Measurements from ENCODE around the gene MDGA2.
"Not testable (repeated sequence)": the region's sequence is repeated elsewhere in the genome, so short reads cannot be mapped to it uniquely, and the experiment has no call there.

Gene MDGA2

DNA sequence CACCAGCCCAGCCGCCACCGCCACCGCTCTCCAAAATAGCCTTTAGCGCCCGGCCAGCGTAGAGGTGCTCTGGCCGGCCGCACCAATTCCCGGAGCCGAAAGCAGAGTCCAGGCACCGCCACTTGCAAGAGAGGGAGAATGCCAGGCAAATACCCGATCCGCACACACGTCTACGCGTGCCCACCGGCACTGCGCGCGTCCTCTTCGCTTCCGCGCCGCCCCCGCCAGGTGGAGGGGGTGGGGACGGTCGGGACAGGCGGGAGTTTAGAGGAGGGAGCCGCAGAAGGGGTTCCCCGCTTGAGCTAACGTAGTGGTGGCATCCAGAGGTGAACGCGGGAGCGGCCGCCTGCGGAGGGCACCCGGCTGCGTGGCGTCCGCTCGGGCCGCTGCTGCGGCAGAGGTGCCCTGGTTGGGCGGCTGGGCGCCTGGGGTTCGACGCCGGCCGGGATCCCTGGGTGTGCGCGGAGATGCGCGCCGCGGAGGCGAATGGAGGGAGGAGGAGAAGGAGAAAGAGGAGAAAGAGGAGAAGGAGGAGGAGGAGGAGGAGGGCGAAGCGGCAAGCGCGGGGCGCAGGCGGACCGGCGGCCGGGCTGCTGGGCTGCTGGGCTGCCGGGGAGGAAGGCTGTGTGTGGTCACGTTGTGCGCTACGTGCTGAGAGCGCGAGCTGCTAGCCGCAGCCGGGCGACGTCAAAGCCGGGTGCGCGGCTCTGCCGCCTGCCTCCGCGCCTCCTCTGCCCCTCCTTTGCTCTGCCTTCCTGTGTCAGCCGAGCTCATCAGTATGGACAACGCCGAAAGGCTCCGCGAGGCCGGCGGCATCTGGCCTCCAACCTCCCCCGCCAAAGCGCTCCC lies at the start of gene MDGA2:
Gene MDGA2, minus strand, starts transcription at position 140 of the 849 bp plus-strand sequence.
- no peak for DNase-seq

DNA sequence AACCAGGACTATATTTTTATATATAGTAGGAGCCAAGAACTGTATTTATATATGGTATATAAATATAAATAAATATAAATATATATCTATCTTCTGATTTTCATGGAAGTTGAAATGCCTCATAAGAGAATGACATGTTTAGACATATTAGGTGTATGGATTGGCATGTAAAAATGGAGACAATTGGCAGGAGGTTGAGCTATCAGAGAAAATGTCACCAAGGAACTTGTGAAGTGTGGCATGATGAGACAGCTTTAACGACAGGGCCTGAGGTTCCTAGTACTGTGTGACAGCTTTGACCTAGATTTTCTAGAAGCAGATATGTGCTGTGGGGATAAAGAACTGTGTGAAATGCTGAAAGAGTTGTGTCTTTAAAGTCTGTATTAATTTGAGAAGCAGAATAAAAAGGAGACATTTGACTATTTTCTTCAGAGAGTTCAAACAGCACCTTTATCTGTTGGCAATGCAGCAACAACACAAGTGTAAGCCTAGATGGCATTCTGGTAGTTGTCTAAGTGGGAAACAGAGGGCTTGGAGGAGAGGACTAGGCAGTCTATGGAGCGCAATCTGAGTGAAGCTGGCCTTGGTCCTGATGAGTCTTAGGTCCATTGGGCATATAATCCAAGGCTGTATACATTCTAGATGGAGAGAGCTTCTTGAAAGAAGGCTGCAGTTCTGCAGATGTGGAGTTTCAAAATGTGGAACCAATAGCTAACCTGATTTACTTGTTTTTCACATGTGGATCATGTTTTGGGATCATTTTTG lies 47.7 kb upstream of the MDGA2 start:
- no peak for DNase-seq

DNA sequence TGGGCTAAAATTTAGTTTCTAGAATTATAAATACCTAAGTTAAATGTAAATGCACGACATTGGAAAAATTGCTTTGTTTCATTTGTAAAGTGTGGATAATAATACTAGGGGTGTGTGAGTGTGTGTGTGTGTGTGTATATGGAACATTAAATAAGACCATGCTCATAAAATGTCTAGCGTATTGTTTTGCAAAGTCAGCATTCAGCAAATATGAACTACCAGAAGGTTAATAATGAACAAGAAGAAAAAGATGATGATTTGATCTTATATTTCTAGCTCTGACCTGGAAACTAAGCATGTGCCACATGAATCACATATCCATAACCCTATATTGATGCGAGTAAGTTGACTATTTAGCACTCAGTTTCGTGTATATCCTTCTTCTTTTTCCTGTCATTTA lies 44.9 kb upstream of the MDGA2 start:
- no peak for DNase-seq

- no peak for DNase-seq
Observed at GRCh38 chr14:47715330-47715729, 39.9 kb upstream of the MDGA2 start.

DNA sequence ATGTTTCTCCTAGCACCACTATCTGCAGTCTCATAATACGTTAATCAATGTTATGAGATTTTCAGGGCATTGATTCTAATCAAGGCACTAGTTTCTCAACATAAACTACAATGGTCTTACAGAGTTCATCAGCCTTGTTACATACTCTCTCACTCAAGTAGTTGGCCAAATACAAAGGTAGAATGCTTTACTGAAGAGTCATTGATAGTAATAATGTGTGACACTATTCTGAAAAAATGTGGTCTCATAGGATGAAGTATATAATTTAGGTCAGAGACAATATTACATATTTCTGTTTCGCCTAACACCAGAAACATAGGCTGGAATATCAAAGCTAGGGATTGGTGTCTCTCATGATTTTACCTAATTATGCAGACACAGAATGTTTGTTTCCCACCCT lies 35.2 kb upstream of the MDGA2 start:
- DNase-seq = no peak

DNA sequence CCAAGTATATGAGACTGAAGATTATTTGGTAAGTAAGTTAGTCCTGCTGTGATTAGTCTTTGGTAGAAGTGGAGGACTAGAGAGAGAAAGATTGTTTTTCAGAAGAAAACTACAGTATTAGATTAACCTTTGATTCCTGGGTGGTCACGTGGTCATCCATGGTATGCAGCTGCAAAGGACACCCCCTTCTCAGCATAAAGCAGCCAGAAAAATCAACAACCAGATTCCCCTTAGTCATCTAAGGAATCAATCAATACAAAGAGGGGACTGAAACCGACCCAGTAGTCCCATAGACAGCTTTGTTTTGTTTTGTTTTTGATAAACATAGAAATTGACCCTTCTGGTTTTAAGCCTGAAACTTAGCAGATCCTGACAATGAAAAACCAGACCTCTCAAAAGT lies 30.3 kb upstream of the MDGA2 start:
- DNase-seq = no peak

GRCh38 chr14:47691829-47692228 lies 16.4 kb upstream of the MDGA2 start:
- DNase-seq = no peak

GRCh38 chr14:47678993-47679392 lies 3.6 kb upstream of the MDGA2 start:
- no peak for DNase-seq

DNA sequence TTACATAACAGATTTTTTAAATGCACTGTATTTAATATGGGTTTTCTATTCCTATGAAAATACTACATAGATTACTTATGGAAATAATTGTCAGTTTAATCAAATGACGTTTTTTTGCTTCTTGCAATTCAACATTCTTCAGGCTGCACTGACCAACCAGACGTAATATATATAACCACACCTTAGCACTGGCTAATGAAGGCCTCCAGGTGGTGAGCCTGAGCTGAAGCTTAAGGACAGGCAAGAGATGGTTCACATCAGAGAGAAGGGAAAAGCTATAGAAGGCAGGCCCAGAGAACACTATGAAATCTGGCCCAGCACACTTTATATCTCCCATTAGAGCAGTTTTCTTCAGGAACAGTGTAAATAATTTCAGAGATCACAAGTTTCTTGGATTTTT lies 2.8 kb upstream of the MDGA2 start:
- DNase-seq = no peak

DNA sequence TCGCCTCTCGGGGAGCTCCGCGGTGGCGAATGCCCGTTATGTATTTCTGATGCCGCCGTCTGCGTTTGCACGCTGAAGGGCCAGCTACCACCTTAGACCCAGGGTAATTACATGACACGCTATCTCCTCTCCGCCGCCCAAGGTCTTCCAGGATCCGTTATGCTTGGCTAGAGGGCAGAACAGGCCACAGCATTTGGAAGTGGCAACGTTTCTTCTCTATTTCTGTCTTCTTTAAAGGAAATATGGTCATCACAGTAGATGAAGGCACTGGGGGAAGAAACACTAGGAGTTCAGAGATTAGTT lies 861 bp upstream of the MDGA2 start:
- no peak for DNase-seq

- no peak for DNase-seq
Observed at GRCh38 chr14:47674543-47675465, 601 bp downstream of the MDGA2 start.

DNA sequence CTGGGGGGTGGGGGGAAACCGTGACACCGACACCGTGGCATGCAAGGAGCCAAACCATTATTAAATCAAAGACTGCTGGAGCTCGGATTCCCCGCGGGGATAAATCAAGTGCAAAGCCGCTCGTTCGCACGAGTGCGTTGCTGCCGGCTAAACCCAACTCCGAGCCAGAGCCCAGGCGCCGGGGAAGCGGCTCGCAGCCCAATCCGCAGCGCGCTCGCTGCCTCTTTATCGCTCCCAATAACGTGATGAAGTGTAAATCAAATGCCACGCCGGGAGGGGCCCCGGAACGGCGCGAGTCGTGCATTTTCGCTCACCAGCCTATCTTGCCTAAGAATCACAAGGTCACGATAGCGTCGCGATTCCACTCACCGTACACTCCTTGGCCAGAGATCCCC lies 1.3 kb downstream of the MDGA2 start:
- DNase-seq = no peak

DNA sequence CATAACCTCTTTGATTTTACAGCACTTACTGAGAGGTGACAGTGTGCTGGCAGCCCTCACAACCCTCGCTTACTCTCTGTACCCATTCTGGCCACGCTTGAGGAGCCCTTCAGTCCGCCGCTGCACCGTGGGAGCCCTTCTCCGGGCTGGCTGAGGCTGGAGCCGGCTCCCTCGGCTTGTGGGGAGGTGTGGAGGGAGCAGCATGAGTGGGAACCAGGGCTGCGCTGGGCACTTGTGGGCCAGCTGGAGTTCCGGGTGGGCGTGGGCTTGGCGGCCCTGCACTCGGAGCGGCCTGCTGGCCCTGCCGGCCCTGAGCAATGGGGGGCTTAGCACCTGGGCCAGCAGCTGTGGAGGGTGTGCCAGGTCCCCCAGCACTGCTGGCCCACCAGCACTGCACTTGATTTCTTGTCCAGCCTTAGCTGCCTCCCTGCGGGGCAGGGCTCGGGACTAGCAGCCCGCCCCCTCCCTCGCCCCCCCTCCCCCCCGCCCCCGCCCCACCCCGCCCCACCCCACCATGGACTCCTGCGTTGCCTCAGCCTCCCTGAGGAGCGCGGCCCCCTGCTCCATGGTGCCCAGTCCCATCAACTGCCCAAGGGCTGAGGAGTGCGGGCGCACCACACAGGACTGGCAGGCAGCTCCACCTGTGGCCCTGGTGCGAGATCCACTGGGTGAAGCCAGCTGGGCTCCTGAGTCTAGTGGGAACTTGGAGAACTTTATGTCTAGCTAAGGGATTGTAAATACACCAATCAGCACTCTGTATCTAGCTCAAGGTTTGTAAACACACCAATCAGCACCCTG lies 9.9 kb downstream of the MDGA2 start:
- no peak for DNase-seq

GRCh38 chr14:47662466-47662865 lies 12.9 kb downstream of the MDGA2 start:
- DNase-seq = no peak

DNA sequence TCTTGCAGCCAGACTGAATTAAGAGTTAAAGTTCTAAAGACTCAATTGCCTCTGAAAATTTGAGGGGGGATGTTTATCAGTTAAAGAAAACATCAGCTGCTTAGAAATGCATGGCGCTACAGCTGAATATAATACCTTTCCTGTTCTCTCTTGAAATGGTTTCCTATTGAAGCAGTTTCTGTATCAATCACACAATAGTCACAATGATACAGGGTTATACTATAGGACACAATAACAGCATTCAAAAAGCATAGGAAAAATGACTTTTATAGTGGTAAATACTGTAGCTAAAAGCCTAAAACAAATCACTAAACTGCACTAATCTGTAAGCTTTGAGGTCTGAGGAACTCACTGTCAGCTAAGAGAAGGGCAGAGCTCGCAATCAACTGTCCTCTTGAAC lies 15.2 kb downstream of the MDGA2 start:
- no peak for DNase-seq

DNA sequence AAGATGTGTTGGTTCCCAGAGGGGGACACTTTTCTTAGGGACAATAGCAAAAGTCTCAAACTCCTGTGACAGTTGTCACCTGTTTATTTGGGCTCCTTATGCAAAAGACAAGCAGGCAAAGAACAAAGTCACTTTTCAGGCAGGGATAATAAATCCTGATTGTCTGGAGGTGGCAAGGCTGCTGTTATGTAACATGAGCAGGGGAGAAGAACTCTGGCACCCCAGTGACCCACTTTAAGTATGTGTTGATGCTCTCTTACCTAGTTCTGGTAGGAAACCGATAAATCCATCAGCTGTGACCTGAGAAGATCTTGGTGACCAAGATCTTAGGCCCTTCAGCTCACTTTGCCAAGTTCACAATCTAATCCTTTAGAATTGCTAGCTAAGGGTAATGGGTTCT lies 17.4 kb downstream of the MDGA2 start:
- no peak for DNase-seq

DNA sequence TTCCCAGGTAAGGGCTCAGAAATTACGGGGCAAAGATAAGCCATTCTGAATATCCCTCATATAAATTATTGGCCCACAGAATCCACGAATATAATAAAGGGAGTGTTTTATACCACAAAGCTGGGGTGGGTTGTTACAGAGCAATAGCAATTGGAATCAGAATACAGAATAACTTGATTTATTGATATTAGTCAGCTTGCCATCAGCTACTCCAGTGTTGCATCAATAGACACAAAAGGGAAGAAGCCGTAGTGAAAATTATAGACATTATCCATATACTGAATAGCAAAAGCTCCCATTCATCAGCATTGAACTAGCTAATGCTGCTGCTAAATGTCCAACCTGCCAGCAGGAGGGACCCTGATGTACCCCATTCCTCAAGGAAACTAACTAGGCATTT lies 18.3 kb downstream of the MDGA2 start:
- DNase-seq = no peak

DNA sequence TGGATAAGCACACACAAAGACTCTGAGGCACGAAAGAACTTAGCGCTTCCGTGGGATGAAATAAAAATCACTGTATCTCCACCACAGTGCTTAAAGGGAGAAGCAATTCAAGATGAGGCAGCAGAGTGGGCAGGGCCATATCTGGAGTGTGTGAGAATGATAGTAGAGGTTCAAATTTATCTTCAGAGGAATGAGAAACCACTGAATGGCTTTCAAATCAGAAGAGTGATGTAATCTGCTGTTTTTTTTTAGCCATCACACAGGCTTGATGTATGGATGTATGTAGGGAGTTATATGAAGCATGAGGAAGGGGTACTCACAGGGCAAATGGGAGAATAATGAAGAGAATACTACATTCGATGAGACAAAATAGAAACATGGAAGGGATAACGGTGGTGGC lies 24.1 kb downstream of the MDGA2 start:
- no peak for DNase-seq

DNA sequence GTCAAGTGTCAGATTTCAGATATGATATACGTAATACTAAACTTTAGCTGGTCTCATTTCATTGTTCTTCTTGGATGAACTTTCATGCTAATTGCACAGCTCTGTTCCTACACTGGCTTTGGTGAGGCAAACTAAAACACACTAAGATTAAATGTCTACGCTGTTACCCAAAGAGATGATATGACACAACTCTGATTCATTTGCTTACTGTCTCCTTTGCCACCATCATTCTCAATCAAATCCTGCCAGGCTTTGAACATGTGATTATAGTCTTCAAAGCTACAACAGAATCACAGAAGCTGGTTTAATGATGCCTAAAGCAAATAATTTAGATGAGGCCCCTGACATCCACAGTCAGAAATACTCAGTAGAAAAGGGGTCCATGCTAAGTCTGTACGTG lies 37.7 kb downstream of the MDGA2 start:
- DNase-seq = no peak

DNA sequence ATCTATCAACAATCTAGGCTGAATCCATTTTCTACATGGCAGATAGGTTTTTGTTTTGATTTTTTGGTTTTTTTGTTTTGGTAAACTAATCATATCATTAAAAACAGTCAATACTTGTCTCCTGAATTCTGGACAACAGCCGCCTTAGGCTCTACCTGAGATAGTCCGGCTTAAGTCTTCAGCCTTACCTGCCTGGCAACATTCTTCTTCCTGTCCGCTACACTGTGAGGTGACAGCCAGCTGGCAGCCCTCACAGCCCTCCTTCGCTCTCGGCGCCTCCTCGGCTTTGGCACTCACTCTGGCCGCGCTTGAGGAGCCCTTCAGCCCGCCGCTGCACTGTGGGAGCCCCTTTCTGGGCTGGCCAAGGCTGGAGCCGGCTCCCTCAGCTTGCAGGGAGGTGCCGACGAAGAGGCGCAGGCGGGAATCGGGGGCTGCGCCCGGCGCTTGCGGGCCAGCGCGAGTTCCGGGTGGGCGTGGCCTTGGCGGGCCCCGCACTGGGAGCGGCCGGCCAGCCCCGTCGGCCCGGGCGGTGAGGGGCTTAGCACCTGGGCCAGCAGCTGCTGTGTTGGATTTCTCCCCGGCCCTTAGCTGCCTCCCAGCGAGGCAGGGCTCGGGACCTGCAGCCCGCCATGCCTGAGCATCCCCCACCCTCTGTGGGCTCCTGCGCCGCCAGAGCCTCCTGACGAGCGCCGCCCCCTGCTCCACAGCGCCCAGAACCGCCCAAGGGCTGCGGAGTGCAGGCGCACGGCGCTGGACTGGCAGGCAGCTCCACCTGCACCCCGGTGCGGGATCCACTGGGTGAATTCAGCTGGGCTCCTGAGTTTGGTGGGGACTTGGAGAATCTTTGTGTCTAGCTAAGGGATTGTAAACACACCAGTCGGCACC lies 49.0 kb downstream of the MDGA2 start:
- no peak for DNase-seq

- not testable (repeated sequence) for DNase-seq
Observed at GRCh38 chr14:47624126-47624525, 51.3 kb downstream of the MDGA2 start.

GRCh38 chr14:47619392-47619791 lies 56.0 kb downstream of the MDGA2 start:
- no peak for DNase-seq
